ENCODE data around the gene CXCL10. TPM values are rescaled to one million over a fixed set of nuclear protein-coding genes. Genes with fewer than 3 reads are reported as not detected.

CXCL10 gene
- under 1 TPM; 0.39 to 0.76 TPM for total RNA-seq
- polyA plus RNA-seq, result under 1 TPM in 1 of 2 donors, not detected in 1; 0.42 TPM

DNA sequence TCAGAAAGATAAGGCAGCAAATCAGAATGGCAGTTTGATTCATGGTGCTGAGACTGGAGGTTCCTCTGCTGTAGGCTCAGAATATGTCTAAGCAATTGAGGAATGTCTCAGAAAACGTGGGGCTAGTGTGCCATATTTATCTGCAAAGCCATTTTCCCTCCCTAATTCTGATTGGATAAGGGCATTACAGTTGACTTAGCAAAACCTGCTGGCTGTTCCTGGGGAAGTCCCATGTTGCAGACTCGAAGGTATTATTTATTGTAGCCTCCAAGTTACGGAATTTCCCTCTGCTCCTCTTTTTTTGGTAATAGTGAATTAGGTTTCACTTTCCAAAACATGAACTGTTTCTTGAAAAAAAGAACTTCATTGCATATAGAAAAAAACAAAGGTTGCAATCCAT is at the start of gene CXCL10:
Gene CXCL10, minus strand, starts transcription at position 109 of the 400 bp plus-strand sequence. Its CDS starts 66 bp downstream, at position 43.
- no peaks in the 10 kb centered on the region for H3K36me3 ChIP-seq (ENCODE audit: insufficient read depth, low read length)
- H3K9me3 Mint-ChIP-seq, result no peaks in the 10 kb centered on the region
- H3K4me3 Mint-ChIP-seq, result peak within 1 kb of the TSS; percentile 9 to 72 (median 34)
- no peaks in the 10 kb centered on the region for H3K36me3 Mint-ChIP-seq
- peaks cover 17% of the 10 kb centered on the region for H3K4me1 ChIP-seq (ENCODE audit: insufficient read depth, low read length)
- ChIA-PET CTCF (ENCODE audit: partially characterized antibody) (no interaction called here), POLR2A (ENCODE audit: partially characterized antibody) (no interaction called here)
- peak within 1 kb of the TSS in 5 of 7 donors; percentile 13 to 54 (median 26) for H3K27ac Mint-ChIP-seq
- H3K27me3 ChIP-seq (ENCODE audit: insufficient read depth, low read length), result no peaks in the 10 kb centered on the region
- no peak within 1 kb of the TSS for H3K4me3 ChIP-seq (ENCODE audit: low read length in 2 of 2)
- H3K27ac ChIP-seq (ENCODE audit: low read depth, low read length), result no peak within 1 kb of the TSS
- intact Hi-C loops (cut with micrococcal nuclease), result no loop called here
- no peaks in the 10 kb centered on the region for H3K27me3 Mint-ChIP-seq
- peak in 3 of 5 donors; percentile 3 to 41 (median 20) for DNase-seq
- no peaks in the 10 kb centered on the region for H3K9me3 ChIP-seq (ENCODE audit: control insufficient read depth in 1 of 2, low read length in 2 of 2)
- peaks cover 15 to 28% (median 24%) of the 10 kb centered on the region in 4 donors for H3K4me1 Mint-ChIP-seq

DNA sequence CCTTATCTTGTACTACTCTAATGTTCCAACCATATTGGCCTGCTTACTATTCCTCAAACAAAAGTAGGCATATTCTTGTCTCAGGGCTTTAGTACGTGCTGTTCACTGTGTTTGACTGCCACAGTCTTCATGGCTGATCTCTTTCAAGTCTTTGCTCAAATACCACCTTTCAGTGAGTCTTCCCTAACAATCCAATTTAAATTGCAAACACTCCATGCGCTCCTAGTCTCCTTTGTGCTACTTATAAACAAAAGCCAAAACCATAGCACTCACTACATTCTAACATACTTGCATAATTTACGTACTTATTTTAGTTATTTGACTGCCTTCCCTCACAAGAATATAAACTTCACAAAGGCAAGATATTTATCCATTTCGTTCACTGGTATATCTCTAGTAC is 49.5 kb upstream of the CXCL10 start:
- Mint-ChIP-seq H3K27ac (no peak overlapping the region), H3K36me3 (no peaks in the 10 kb centered on the region), H3K4me3 (no peak overlapping the region), H3K4me1 (no peaks in the 10 kb centered on the region), H3K9me3 (no peaks in the 10 kb centered on the region), H3K27me3 (no peaks in the 10 kb centered on the region)
- no peaks in the 10 kb centered on the region for H3K9me3 ChIP-seq (ENCODE audit: control insufficient read depth in 1 of 2, low read length in 2 of 2)
- H3K4me1 ChIP-seq (ENCODE audit: insufficient read depth, low read length), result no peaks in the 10 kb centered on the region
- intact Hi-C loops (cut with micrococcal nuclease), result no loop called here
- CTCF ChIA-PET (ENCODE audit: partially characterized antibody), result interaction anchor here (2.4 kb wide), 1 partner anchor 77 kb away, joined by 9 read pairs; no protein-coding TSS in a partner anchor
- POLR2A ChIA-PET (ENCODE audit: partially characterized antibody), result no interaction called here
- no peak overlapping the region for H3K4me3 ChIP-seq (ENCODE audit: low read length in 2 of 2)
- no peak for DNase-seq
- no peaks in the 10 kb centered on the region for H3K27me3 ChIP-seq (ENCODE audit: insufficient read depth, low read length)
- no peaks in the 10 kb centered on the region for H3K36me3 ChIP-seq (ENCODE audit: insufficient read depth, low read length)
- H3K27ac ChIP-seq (ENCODE audit: low read depth, low read length), result no peak overlapping the region

GRCh38 chr4:76067652-76068286 is 44.5 kb upstream of the CXCL10 start:
- H3K4me3 Mint-ChIP-seq, result no peak overlapping the region
- Histone ChIP-seq H3K4me1 (ENCODE audit: insufficient read depth, low read length) (no peaks in the 10 kb centered on the region), H3K9me3 (ENCODE audit: control insufficient read depth in 1 of 2, low read length in 2 of 2) (no peaks in the 10 kb centered on the region), H3K4me3 (ENCODE audit: low read length in 2 of 2) (no peak overlapping the region), H3K36me3 (ENCODE audit: insufficient read depth, low read length) (no peaks in the 10 kb centered on the region), H3K27me3 (ENCODE audit: insufficient read depth, low read length) (no peaks in the 10 kb centered on the region), H3K27ac (ENCODE audit: low read depth, low read length) (no peak overlapping the region)
- no peaks in the 10 kb centered on the region for H3K36me3 Mint-ChIP-seq
- H3K4me1 Mint-ChIP-seq, result no peaks in the 10 kb centered on the region
- no peaks in the 10 kb centered on the region for H3K27me3 Mint-ChIP-seq
- CTCF ChIA-PET (ENCODE audit: partially characterized antibody), result interaction anchor here (1.0 to 3.2 kb wide), 13 partner anchors 9 to 172 kb away, joined by 3 to 49 read pairs (median 6); partner anchors contain the start of genes ART3 and SDAD1
- intact Hi-C loops (cut with micrococcal nuclease), result loop anchor here (1.0 kb wide), 3 partner anchors 72 to 172 kb away; no protein-coding TSS in a partner anchor
- POLR2A ChIA-PET (ENCODE audit: partially characterized antibody), result no interaction called here
- peak; percentile 61 to 67 (median 62) for DNase-seq
- no peaks in the 10 kb centered on the region for H3K9me3 Mint-ChIP-seq
- no peak overlapping the region for H3K27ac Mint-ChIP-seq

GRCh38 chr4:76066546-76066945 is 43.2 kb upstream of the CXCL10 start:
- Mint-ChIP-seq H3K27me3 (no peaks in the 10 kb centered on the region), H3K9me3 (no peaks in the 10 kb centered on the region), H3K4me3 (no peak overlapping the region), H3K36me3 (no peaks in the 10 kb centered on the region), H3K4me1 (no peaks in the 10 kb centered on the region), H3K27ac (no peak overlapping the region)
- intact Hi-C loops (cut with micrococcal nuclease), result no loop called here
- no peak overlapping the region for H3K27ac ChIP-seq (ENCODE audit: low read depth, low read length)
- no peaks in the 10 kb centered on the region for H3K36me3 ChIP-seq (ENCODE audit: insufficient read depth, low read length)
- no peak overlapping the region for H3K4me3 ChIP-seq (ENCODE audit: low read length in 2 of 2)
- DNase-seq, result no peak
- H3K27me3 ChIP-seq (ENCODE audit: insufficient read depth, low read length), result no peaks in the 10 kb centered on the region
- H3K4me1 ChIP-seq (ENCODE audit: insufficient read depth, low read length), result no peaks in the 10 kb centered on the region
- POLR2A ChIA-PET (ENCODE audit: partially characterized antibody), result no interaction called here
- CTCF ChIA-PET (ENCODE audit: partially characterized antibody), result interaction anchor here (0.7 to 3.2 kb wide), 11 partner anchors 8 to 171 kb away, joined by 3 to 49 read pairs (median 11); partner anchors contain the start of genes ART3 and SDAD1
- no peaks in the 10 kb centered on the region for H3K9me3 ChIP-seq (ENCODE audit: control insufficient read depth in 1 of 2, low read length in 2 of 2)

GRCh38 chr4:76061982-76062381 is 38.7 kb upstream of the CXCL10 start:
- Histone ChIP-seq H3K36me3 (ENCODE audit: insufficient read depth, low read length) (no peaks in the 10 kb centered on the region), H3K4me1 (ENCODE audit: insufficient read depth, low read length) (no peaks in the 10 kb centered on the region), H3K9me3 (ENCODE audit: control insufficient read depth in 1 of 2, low read length in 2 of 2) (no peaks in the 10 kb centered on the region), H3K4me3 (ENCODE audit: low read length in 2 of 2) (no peak overlapping the region), H3K27me3 (ENCODE audit: insufficient read depth, low read length) (no peaks in the 10 kb centered on the region), H3K27ac (ENCODE audit: low read depth, low read length) (no peak overlapping the region)
- DNase-seq, result no peak
- ChIA-PET CTCF (ENCODE audit: partially characterized antibody) (interaction anchor here (0.9 to 3.6 kb wide), 6 partner anchors 8 to 166 kb away, joined by 3 to 26 read pairs (median 6); no protein-coding TSS in a partner anchor), POLR2A (ENCODE audit: partially characterized antibody) (no interaction called here)
- Mint-ChIP-seq H3K9me3 (no peaks in the 10 kb centered on the region), H3K27me3 (no peaks in the 10 kb centered on the region), H3K4me3 (no peak overlapping the region), H3K36me3 (no peaks in the 10 kb centered on the region), H3K27ac (no peak overlapping the region), H3K4me1 (peaks cover 0 to 1% (median under 1%) of the 10 kb centered on the region in 4 donors)
- intact Hi-C loops (cut with micrococcal nuclease), result no loop called here

- no peak for DNase-seq
- intact Hi-C loops (cut with micrococcal nuclease), result no loop called here
- H3K4me3 Mint-ChIP-seq, result no peak overlapping the region
- H3K27ac ChIP-seq (ENCODE audit: low read depth, low read length), result no peak overlapping the region
- H3K4me3 ChIP-seq (ENCODE audit: low read length in 2 of 2), result no peak overlapping the region
- H3K36me3 Mint-ChIP-seq, result no peaks in the 10 kb centered on the region
- H3K9me3 Mint-ChIP-seq, result no peaks in the 10 kb centered on the region
- H3K4me1 ChIP-seq (ENCODE audit: insufficient read depth, low read length), result no peaks in the 10 kb centered on the region
- H3K4me1 Mint-ChIP-seq, result peaks cover 0 to 1% (median under 1%) of the 10 kb centered on the region in 4 donors
- H3K27me3 Mint-ChIP-seq, result no peaks in the 10 kb centered on the region
- CTCF ChIA-PET (ENCODE audit: partially characterized antibody), result interaction anchor here (1.1 to 3.6 kb wide), 3 partner anchors 10 to 145 kb away, joined by 3 to 26 read pairs (median 13); no protein-coding TSS in a partner anchor
- no peak overlapping the region for H3K27ac Mint-ChIP-seq
- H3K36me3 ChIP-seq (ENCODE audit: insufficient read depth, low read length), result no peaks in the 10 kb centered on the region
- POLR2A ChIA-PET (ENCODE audit: partially characterized antibody), result no interaction called here
- H3K27me3 ChIP-seq (ENCODE audit: insufficient read depth, low read length), result no peaks in the 10 kb centered on the region
- no peaks in the 10 kb centered on the region for H3K9me3 ChIP-seq (ENCODE audit: control insufficient read depth in 1 of 2, low read length in 2 of 2)
Observed at GRCh38 chr4:76061421-76061820, 38.1 kb upstream of the CXCL10 start.

GRCh38 chr4:76060506-76060905 is 37.2 kb upstream of the CXCL10 start:
- Mint-ChIP-seq H3K4me3 (no peak overlapping the region), H3K27me3 (no peaks in the 10 kb centered on the region), H3K4me1 (peaks cover 0 to 1% (median under 1%) of the 10 kb centered on the region in 4 donors), H3K36me3 (no peaks in the 10 kb centered on the region), H3K27ac (no peak overlapping the region), H3K9me3 (no peaks in the 10 kb centered on the region)
- H3K27ac ChIP-seq (ENCODE audit: low read depth, low read length), result no peak overlapping the region
- ChIA-PET POLR2A (ENCODE audit: partially characterized antibody) (no interaction called here), CTCF (ENCODE audit: partially characterized antibody) (interaction anchor here (3.6 kb wide), 1 partner anchor 64 kb away, joined by 26 read pairs; no protein-coding TSS in a partner anchor)
- intact Hi-C loops (cut with micrococcal nuclease), result no loop called here
- DNase-seq, result no peak
- no peaks in the 10 kb centered on the region for H3K36me3 ChIP-seq (ENCODE audit: insufficient read depth, low read length)
- H3K4me3 ChIP-seq (ENCODE audit: low read length in 2 of 2), result no peak overlapping the region
- no peaks in the 10 kb centered on the region for H3K27me3 ChIP-seq (ENCODE audit: insufficient read depth, low read length)
- no peaks in the 10 kb centered on the region for H3K9me3 ChIP-seq (ENCODE audit: control insufficient read depth in 1 of 2, low read length in 2 of 2)
- no peaks in the 10 kb centered on the region for H3K4me1 ChIP-seq (ENCODE audit: insufficient read depth, low read length)

Data from CD4-positive, alpha-beta memory T cell (primary cell).